ENCODE data around the gene DLGAP5. TPM values are rescaled to one million over a fixed set of nuclear protein-coding genes. Genes with fewer than 3 reads are reported as not detected.

DLGAP5 gene
- polyA plus RNA-seq, 1 donor from 2014 or later: 2.0 TPM

GRCh38 chr14:55115861-55116245, 75.5 kb downstream of the DLGAP5 start:
- no peak overlapping the region for H2AFZ ChIP-seq (ENCODE audit: low read depth, low read length)
- no peak overlapping the region for H3K4me3 ChIP-seq (ENCODE audit: low read length)
- H3K9ac ChIP-seq (ENCODE audit: low read length): no peak overlapping the region
- no peaks in the 10 kb centered on the region for H3K9me2 ChIP-seq (ENCODE audit: insufficient read depth, low read length)
- TF ChIP-seq, protein P1, sequence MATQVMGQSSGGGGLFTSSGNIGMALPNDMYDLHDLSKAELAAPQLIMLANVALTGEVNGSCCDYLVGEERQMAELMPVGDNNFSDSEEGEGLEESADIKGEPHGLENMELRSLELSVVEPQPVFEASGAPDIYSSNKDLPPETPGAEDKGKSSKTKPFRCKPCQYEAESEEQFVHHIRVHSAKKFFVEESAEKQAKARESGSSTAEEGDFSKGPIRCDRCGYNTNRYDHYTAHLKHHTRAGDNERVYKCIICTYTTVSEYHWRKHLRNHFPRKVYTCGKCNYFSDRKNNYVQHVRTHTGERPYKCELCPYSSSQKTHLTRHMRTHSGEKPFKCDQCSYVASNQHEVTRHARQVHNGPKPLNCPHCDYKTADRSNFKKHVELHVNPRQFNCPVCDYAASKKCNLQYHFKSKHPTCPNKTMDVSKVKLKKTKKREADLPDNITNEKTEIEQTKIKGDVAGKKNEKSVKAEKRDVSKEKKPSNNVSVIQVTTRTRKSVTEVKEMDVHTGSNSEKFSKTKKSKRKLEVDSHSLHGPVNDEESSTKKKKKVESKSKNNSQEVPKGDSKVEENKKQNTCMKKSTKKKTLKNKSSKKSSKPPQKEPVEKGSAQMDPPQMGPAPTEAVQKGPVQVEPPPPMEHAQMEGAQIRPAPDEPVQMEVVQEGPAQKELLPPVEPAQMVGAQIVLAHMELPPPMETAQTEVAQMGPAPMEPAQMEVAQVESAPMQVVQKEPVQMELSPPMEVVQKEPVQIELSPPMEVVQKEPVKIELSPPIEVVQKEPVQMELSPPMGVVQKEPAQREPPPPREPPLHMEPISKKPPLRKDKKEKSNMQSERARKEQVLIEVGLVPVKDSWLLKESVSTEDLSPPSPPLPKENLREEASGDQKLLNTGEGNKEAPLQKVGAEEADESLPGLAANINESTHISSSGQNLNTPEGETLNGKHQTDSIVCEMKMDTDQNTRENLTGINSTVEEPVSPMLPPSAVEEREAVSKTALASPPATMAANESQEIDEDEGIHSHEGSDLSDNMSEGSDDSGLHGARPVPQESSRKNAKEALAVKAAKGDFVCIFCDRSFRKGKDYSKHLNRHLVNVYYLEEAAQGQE (IDR thresholded peaks at IDR 0.05; ENCODE audit: borderline replicate concordance): no peak
- no peak for TF ChIP-seq MXI1 (conservative IDR thresholded peaks at IDR 0.05; ENCODE audit: poor library complexity, severe bottlenecking)
- no peak for TF ChIP-seq POLR2AphosphoS5 (IDR thresholded peaks at IDR 0.05)
- no peak for TF ChIP-seq RAD21 (conservative IDR thresholded peaks at IDR 0.05)
- TF ChIP-seq SMC3 (conservative IDR thresholded peaks at IDR 0.05; ENCODE audit: poor library complexity): no peak
- no peak for TF ChIP-seq TAF1 (IDR thresholded peaks at IDR 0.05; ENCODE audit: low read depth)
- no peak for TF ChIP-seq EZH2 (IDR thresholded peaks at IDR 0.05; ENCODE audit: borderline replicate concordance, insufficient read depth, low read length, poor library complexity, severe bottlenecking)
- TF ChIP-seq EP300 (conservative IDR thresholded peaks at IDR 0.05; ENCODE audit: poor library complexity, severe bottlenecking): no peak
- TF ChIP-seq, protein P2, sequence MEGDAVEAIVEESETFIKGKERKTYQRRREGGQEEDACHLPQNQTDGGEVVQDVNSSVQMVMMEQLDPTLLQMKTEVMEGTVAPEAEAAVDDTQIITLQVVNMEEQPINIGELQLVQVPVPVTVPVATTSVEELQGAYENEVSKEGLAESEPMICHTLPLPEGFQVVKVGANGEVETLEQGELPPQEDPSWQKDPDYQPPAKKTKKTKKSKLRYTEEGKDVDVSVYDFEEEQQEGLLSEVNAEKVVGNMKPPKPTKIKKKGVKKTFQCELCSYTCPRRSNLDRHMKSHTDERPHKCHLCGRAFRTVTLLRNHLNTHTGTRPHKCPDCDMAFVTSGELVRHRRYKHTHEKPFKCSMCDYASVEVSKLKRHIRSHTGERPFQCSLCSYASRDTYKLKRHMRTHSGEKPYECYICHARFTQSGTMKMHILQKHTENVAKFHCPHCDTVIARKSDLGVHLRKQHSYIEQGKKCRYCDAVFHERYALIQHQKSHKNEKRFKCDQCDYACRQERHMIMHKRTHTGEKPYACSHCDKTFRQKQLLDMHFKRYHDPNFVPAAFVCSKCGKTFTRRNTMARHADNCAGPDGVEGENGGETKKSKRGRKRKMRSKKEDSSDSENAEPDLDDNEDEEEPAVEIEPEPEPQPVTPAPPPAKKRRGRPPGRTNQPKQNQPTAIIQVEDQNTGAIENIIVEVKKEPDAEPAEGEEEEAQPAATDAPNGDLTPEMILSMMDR (IDR thresholded peaks at IDR 0.05; ENCODE audit: poor library complexity, severe bottlenecking): no peak
- H3F3A ChIP-seq (ENCODE audit: insufficient read depth, low read length, poor library complexity, severe bottlenecking): no peaks in the 10 kb centered on the region
- H3K27ac ChIP-seq (ENCODE audit: low read length): no peak overlapping the region
- no peaks in the 10 kb centered on the region for H3K79me2 ChIP-seq (replicated peaks; ENCODE audit: insufficient read depth, low read length)
- no peaks in the 10 kb centered on the region for H3K27me3 ChIP-seq (ENCODE audit: insufficient read depth, low read depth, low read length)
- H4K20me1 ChIP-seq (ENCODE audit: insufficient read depth): no peaks in the 10 kb centered on the region
- no peaks in the 10 kb centered on the region for H3K9me3 ChIP-seq (ENCODE audit: low read length)
- no peak overlapping the region for H3K4me2 ChIP-seq (ENCODE audit: low read length)
- H3K36me3 ChIP-seq (ENCODE audit: insufficient read depth, low read length): no peaks in the 10 kb centered on the region

DNA sequence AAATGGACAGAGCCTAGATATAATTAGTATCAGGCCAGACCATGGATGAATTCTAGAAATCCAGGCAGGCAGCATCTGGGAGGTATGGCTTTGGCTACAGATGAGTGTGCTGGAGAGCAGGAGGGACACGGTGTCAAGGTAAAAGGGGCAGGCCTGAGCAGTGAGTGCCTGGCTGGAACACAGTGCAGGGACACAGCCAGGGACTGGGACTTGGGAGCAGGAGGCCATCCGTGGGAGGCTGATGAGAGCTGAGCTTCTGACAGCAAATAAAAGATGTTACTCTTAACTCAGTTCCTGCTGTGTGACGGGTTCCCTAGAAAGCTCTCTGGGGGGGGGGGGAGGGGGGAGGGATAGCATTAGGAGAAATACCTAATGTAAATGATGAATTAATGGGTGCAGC, 75.9 kb downstream of the DLGAP5 start:
- Histone ChIP-seq H3K36me3 (ENCODE audit: insufficient read depth, low read length) (no peaks in the 10 kb centered on the region), H3K9ac (ENCODE audit: low read length) (no peak overlapping the region), H3K4me3 (ENCODE audit: low read length) (no peak overlapping the region), H3K4me2 (ENCODE audit: low read length) (no peak overlapping the region), H4K20me1 (ENCODE audit: insufficient read depth) (no peaks in the 10 kb centered on the region), H3K9me2 (ENCODE audit: insufficient read depth, low read length) (no peaks in the 10 kb centered on the region), H3K27ac (ENCODE audit: low read length) (no peak overlapping the region), H3F3A (ENCODE audit: insufficient read depth, low read length, poor library complexity, severe bottlenecking) (no peaks in the 10 kb centered on the region), H2AFZ (ENCODE audit: low read depth, low read length) (no peak overlapping the region), H3K9me3 (ENCODE audit: low read length) (no peaks in the 10 kb centered on the region), H3K79me2 (replicated peaks; ENCODE audit: insufficient read depth, low read length) (no peaks in the 10 kb centered on the region), H3K27me3 (ENCODE audit: insufficient read depth, low read depth, low read length) (no peaks in the 10 kb centered on the region)
- TF ChIP-seq RAD21 (conservative IDR thresholded peaks at IDR 0.05) (no peak), EP300 (conservative IDR thresholded peaks at IDR 0.05; ENCODE audit: poor library complexity, severe bottlenecking) (no peak), EZH2 (IDR thresholded peaks at IDR 0.05; ENCODE audit: borderline replicate concordance, insufficient read depth, low read length, poor library complexity, severe bottlenecking) (no peak), TAF1 (IDR thresholded peaks at IDR 0.05; ENCODE audit: low read depth) (no peak), POLR2AphosphoS5 (IDR thresholded peaks at IDR 0.05) (no peak), SMC3 (conservative IDR thresholded peaks at IDR 0.05; ENCODE audit: poor library complexity) (no peak), MXI1 (conservative IDR thresholded peaks at IDR 0.05; ENCODE audit: poor library complexity, severe bottlenecking) (no peak)
- TF ChIP-seq, protein P2 (IDR thresholded peaks at IDR 0.05; ENCODE audit: poor library complexity, severe bottlenecking): no peak
- TF ChIP-seq, protein P1 (IDR thresholded peaks at IDR 0.05; ENCODE audit: borderline replicate concordance): no peak
